Measurements from ENCODE around the gene BDKRB2.

DNA sequence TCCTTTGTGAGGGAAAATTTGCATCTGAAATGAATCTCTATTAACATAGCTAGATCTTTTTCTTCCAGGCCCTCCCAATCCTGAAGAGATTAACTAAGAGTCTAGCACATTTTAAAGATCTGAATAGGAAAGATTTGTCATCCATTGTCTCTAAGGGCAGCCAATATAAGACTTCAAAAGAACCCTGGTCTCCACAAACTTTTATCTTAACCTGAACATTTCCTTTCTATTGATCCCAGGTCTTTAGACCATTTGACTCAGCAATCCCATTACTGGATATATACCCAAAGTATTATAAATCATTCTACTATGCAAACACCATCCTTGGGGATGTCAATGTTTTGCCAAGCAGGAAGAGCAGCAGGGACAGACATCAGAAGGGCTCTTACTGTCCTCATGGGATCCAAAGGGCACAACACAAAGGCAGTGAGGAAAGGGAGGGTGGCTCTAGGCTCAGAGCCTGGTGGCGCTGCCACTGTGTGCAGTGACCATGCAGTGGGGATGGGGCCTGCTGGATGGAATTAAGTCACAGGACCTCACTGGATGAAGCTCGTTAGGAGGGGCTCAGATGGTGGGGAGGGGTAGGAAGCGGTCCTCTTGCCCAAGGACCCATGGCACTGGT lies 12.7 kb upstream of the BDKRB2 start:
- TF ChIP-seq, protein P1, sequence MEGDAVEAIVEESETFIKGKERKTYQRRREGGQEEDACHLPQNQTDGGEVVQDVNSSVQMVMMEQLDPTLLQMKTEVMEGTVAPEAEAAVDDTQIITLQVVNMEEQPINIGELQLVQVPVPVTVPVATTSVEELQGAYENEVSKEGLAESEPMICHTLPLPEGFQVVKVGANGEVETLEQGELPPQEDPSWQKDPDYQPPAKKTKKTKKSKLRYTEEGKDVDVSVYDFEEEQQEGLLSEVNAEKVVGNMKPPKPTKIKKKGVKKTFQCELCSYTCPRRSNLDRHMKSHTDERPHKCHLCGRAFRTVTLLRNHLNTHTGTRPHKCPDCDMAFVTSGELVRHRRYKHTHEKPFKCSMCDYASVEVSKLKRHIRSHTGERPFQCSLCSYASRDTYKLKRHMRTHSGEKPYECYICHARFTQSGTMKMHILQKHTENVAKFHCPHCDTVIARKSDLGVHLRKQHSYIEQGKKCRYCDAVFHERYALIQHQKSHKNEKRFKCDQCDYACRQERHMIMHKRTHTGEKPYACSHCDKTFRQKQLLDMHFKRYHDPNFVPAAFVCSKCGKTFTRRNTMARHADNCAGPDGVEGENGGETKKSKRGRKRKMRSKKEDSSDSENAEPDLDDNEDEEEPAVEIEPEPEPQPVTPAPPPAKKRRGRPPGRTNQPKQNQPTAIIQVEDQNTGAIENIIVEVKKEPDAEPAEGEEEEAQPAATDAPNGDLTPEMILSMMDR (IDR thresholded peaks at IDR 0.05) = no peak
- no peak for TF ChIP-seq POLR2AphosphoS5 (IDR thresholded peaks at IDR 0.05; ENCODE audit: insufficient read depth in 1 of 2, low read depth in 1 of 2)

Measured in vagina (tissue), 2 donors.